SU-DHL-6 (cell line): ENCODE results near the gene EWSR1.
"Not testable (repeated sequence)": the region's sequence is repeated elsewhere in the genome, so short reads cannot be mapped to it uniquely, and the experiment has no call there.

Experiments
- H2AFZ ChIP-seq: fragments of 200-600 bp; sonication (generic); 2 replicates; pipeline ENCODE4 v1.6.1; 2014; ENCODE audit warnings: low read depth, mild to moderate bottlenecking, moderate library complexity, mixed read lengths, antibody characterized with exemption, low read length; ENCODE audit not compliant: severe bottlenecking
- H3F3A ChIP-seq: fragments of 200-600 bp; shearing (Covaris generic); 2 replicates; pipeline ENCODE4 v1.6.0; 2016; ENCODE audit warnings: antibody characterized with exemption, mild to moderate bottlenecking; ENCODE audit not compliant: insufficient read depth
- H3K27ac ChIP-seq: fragments of 200-600 bp; sonication (generic); 2 replicates; pipeline ENCODE4 v1.5.1; 2016; ENCODE audit warnings: low read depth, mild to moderate bottlenecking, low read length, moderate library complexity, mixed read lengths
- H3K27me3 ChIP-seq: fragments of 200-600 bp; sonication (generic), shearing (Covaris generic); 2 replicates; pipeline ENCODE4 v1.6.0; 2014; ENCODE audit warnings: mild to moderate bottlenecking, low read length
- H3K36me3 ChIP-seq: fragments of 200-600 bp; sonication (generic); 2 replicates; pipeline ENCODE4 v1.6.1; 2014; ENCODE audit warnings: mild to moderate bottlenecking, low read length, mixed read lengths
- H3K4me2 ChIP-seq: fragments of 300-600, 200-600 bp; shearing (Covaris generic), sonication (generic); 2 replicates; pipeline ENCODE4 v1.6.0; 2014; ENCODE audit warnings: low read length, low read depth, mild to moderate bottlenecking; ENCODE audit not compliant: poor library complexity, severe bottlenecking
- H3K4me3 ChIP-seq: fragments of 200-600 bp; sonication (generic); 2 replicates; pipeline ENCODE4 v1.5.1; 2014; ENCODE audit warnings: antibody characterized with exemption, low read length, mild to moderate bottlenecking, mixed read lengths; ENCODE audit not compliant: insufficient read depth, poor library complexity, severe bottlenecking
- H3K79me2 ChIP-seq: fragments of 200-600 bp; sonication (generic); 2 replicates; pipeline ENCODE4 v1.6.1; 2014; ENCODE audit warnings: mild to moderate bottlenecking, low read length, moderate library complexity; ENCODE audit not compliant: insufficient read depth
- H3K9ac ChIP-seq: fragments of 200-600 bp; sonication (generic); 2 replicates; pipeline ENCODE4 v1.7.0; 2014; ENCODE audit warnings: mild to moderate bottlenecking, low read length
- H3K9me2 ChIP-seq: fragments of 200-600 bp; sonication (generic); replicated peaks from 2 replicates; pipeline ENCODE4 v1.6.1; 2014; ENCODE audit warnings: low read length; ENCODE audit not compliant: insufficient read depth
- H3K9me3 ChIP-seq: fragments of 200-600 bp; sonication (generic); 2 replicates; pipeline ENCODE4 v1.6.1; 2014; ENCODE audit warnings: low read length, mixed read lengths; ENCODE audit not compliant: insufficient read depth
- H4K20me1 ChIP-seq: fragments of 200-600 bp; sonication (generic); 2 replicates; pipeline ENCODE4 v1.6.1; 2014; ENCODE audit warnings: low read depth, mild to moderate bottlenecking, antibody characterized with exemption, low read length, moderate library complexity, mixed read lengths
- CTCF ChIP-seq: fragments of 200-600 bp; sonication (generic); IDR thresholded peaks from one replicate; pipeline ENCODE4 v1.5.1; 2017; ENCODE audit warnings: antibody characterized with exemption, mild to moderate bottlenecking, low read length, moderate library complexity; ENCODE audit not compliant: insufficient read depth, poor library complexity, severe bottlenecking
- EZH2phosphoT487 ChIP-seq: fragments of 200-600 bp; sonication (generic), shearing (Covaris generic); conservative IDR thresholded peaks from 2 replicates; pipeline ENCODE4 v1.6.1; 2018; ENCODE audit warnings: mild to moderate bottlenecking, antibody characterized with exemption, low read length, moderate library complexity, mixed read lengths

Gene EWSR1

DNA sequence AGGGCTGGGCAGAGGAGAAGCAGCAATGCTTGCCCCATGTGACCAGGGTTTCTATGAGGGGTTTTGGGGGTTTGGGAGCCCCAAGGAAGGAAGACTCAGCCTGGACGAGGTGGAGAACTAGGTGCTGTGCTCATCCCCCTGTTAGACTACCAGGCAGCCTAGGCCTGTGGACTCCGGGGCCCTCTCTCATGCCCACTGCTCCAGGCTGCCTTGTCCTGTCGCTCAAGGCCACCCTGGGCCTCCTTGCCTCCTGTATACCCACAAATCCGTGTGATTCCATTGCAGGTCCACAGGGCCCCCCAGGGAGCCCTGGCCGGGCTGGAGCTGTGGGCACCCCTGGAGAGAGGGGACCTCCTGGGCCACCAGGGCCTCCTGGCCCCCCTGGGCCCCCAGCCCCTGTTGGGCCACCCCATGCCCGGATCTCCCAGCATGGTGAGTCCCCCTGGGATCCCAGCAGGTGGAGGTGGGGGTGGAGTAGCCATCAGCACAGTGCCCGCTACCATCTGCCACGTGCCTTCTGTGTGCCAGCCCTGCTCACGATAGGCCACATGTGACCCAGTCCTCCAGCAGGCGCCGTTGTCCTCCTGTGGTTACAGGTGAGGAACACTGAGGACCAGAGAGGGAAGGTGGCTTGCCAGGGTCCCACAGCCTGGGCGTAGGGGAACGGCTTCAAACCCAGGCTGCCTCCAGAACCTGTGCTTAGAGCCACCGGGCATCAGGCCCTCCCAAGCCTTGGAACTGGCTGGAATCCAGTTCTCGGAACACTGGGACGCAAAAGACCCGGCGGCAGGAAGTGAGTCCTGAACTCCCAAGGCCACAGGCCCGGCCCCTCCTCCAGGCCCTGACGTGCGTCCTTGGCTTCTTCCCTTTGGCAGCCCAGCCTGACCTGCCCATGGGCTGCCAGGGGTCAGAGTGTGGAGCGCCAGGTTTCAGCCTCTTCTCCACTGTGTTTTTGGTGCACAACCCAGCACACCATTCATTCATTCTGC is 35.8 kb upstream of the EWSR1 start:
- H3K27me3 ChIP-seq = no peaks in the 10 kb centered on the region
- no peaks in the 10 kb centered on the region for H3F3A ChIP-seq
- no peak overlapping the region for H2AFZ ChIP-seq
- no peak for TF ChIP-seq EZH2phosphoT487
- no peak for TF ChIP-seq CTCF
- no peaks in the 10 kb centered on the region for H3K79me2 ChIP-seq
- H3K9me3 ChIP-seq = no peaks in the 10 kb centered on the region
- H3K27ac ChIP-seq = no peak overlapping the region
- H3K9ac ChIP-seq = no peak overlapping the region
- no peak overlapping the region for H3K4me3 ChIP-seq
- H3K4me2 ChIP-seq = no peak overlapping the region
- H4K20me1 ChIP-seq = no peaks in the 10 kb centered on the region
- H3K36me3 ChIP-seq = no peaks in the 10 kb centered on the region
- no peaks in the 10 kb centered on the region for H3K9me2 ChIP-seq

- H3K4me2 ChIP-seq = no peak overlapping the region
- no peak overlapping the region for H3K9ac ChIP-seq
- no peak overlapping the region for H3K4me3 ChIP-seq
- H4K20me1 ChIP-seq = no peaks in the 10 kb centered on the region
- H2AFZ ChIP-seq = no peak overlapping the region
- no peaks in the 10 kb centered on the region for H3K27me3 ChIP-seq
- no peaks in the 10 kb centered on the region for H3K9me2 ChIP-seq
- H3K9me3 ChIP-seq = no peaks in the 10 kb centered on the region
- TF ChIP-seq EZH2phosphoT487 = no peak
- no peak for TF ChIP-seq CTCF
- H3K27ac ChIP-seq = no peak overlapping the region
- no peaks in the 10 kb centered on the region for H3K36me3 ChIP-seq
- no peaks in the 10 kb centered on the region for H3K79me2 ChIP-seq
- H3F3A ChIP-seq = no peaks in the 10 kb centered on the region
Observed at GRCh38 chr22:29233277-29233877, 34.7 kb upstream of the EWSR1 start.

- H3K36me3 ChIP-seq, H3K4me2 ChIP-seq, H3K9ac ChIP-seq, H2AFZ ChIP-seq, H3K27ac ChIP-seq, H3F3A ChIP-seq, H3K4me3 ChIP-seq, H3K79me2 ChIP-seq, H3K9me3 ChIP-seq, H3K9me2 ChIP-seq, H3K27me3 ChIP-seq, H4K20me1 ChIP-seq: not testable (repeated sequence)
Observed at GRCh38 chr22:29240481-29240880, 27.6 kb upstream of the EWSR1 start.
